GM18526 (cell line): ENCODE results near the gene ISCA1.

Experiments used
- POLR2A ChIP-seq: IDR thresholded peaks from 3 replicates; pipeline ENCODE4 v1.6.1; 2011; ENCODE audit not compliant: insufficient read length; ENCODE audit errors: extremely low read depth

Gene ISCA1

GRCh38 chr9:86253577-86253976 is 28.8 kb downstream of the ISCA1 start:
- no peak for TF ChIP-seq POLR2A

GRCh38 chr9:86252870-86253269 is 29.5 kb downstream of the ISCA1 start:
- no peak for TF ChIP-seq POLR2A

GRCh38 chr9:86250123-86250522 is 32.2 kb downstream of the ISCA1 start:
- no peak for TF ChIP-seq POLR2A

DNA sequence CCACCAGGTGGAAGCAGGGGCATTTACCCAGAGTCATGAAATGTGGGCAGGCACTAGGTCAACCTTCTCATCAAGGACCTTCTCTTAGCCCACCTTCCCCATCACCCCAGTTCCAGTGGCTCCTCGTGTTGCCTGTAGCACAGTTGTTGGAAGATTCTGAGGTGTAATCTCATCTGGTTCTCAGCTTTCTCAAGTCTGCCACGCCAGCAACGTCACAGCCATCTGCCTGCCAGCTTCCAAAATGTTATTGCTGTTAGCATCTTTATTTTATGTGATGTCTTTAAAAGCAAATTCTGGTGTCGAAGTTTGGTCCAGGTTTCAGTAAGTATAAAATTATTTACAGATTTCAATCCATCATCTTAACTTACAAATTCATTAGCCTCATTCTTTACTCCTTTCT is 33.6 kb downstream of the ISCA1 start:
- TF ChIP-seq POLR2A, result no peak

DNA sequence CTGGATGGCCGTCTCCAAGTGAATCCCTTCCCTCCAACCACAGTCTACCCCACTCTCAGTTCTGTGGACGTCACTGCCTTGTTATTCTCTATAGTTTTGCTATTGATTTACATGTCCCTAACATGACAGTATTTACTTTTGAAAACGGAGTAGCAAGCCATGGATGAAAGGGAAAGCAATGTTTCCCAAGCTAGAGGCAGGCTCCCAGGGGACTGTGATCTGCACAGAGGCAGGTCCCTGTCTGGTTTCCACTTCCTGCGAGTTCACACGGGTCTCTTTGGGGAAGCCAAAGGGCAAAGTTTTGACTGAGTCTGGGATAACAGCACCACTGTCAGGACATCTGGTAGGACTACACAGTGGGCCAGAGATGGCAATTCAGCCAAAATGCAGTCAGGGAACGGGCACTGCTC is 35.6 kb downstream of the ISCA1 start:
- no peak for TF ChIP-seq POLR2A

- no peak for TF ChIP-seq POLR2A
Measured at GRCh38 chr9:86242071-86242470, 40.3 kb downstream of the ISCA1 start.

DNA sequence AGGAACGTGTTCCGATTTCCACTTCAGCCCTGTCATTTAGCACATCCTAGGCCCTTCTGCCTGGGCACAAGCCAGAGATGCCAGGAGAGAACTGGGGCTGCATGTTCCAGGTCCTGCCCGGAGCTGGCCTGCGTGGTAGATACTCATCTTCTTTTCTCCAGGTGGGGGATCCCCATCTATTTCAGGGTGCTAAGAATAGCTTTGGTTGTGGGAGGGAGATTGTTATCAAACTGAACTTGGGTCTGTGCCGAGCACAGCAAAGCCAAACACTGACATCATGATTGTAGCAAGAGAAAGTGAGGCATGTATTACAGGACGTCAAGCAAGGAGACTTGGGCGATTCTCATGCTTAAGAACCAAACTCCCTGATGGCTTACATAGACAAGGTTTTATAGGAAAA is 41.1 kb downstream of the ISCA1 start:
- no peak for TF ChIP-seq POLR2A

GRCh38 chr9:86238861-86239770 is 43.2 kb downstream of the ISCA1 start:
- no peak for TF ChIP-seq POLR2A

GRCh38 chr9:86230858-86231257 is 51.5 kb downstream of the ISCA1 start:
- TF ChIP-seq POLR2A, result no peak

DNA sequence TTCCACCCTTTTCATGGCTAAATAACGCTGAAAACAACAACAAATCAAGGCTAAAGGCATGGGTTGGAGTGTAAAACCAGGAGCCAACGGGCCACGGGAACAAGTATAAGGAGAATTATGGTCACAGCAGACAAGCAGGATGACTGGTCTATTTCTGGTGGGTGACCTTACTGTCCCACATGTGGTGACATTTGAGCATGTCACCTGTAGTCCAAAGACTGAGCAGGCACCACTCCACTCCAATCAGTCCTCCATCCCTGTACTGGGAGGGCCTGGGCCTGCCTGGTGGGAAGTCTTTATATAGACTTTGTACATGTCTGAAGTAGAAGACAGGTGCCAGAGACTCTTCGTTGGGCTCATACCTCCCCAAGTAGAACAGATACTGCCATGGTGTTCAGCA is 59.7 kb downstream of the ISCA1 start:
- no peak for TF ChIP-seq POLR2A

DNA sequence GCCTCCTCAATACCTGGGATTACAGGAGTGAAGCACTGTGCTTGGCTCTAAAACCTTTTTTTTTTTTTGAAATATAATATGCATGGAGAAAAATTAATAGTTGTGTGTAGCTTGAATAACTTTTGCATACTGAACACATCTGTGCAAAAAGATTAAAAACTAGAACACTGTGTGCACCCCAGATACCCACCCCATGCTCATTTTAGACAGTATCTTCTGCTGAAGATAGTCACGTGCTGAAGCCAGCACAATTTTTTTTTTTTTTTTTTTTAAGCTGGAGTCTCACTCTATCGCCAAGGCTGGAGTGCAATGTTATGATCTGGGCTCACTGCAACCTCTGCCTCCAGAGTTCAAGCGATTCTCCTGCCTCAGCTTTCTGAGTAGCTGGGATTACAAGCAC is 62.7 kb downstream of the ISCA1 start:
- no peak for TF ChIP-seq POLR2A

DNA sequence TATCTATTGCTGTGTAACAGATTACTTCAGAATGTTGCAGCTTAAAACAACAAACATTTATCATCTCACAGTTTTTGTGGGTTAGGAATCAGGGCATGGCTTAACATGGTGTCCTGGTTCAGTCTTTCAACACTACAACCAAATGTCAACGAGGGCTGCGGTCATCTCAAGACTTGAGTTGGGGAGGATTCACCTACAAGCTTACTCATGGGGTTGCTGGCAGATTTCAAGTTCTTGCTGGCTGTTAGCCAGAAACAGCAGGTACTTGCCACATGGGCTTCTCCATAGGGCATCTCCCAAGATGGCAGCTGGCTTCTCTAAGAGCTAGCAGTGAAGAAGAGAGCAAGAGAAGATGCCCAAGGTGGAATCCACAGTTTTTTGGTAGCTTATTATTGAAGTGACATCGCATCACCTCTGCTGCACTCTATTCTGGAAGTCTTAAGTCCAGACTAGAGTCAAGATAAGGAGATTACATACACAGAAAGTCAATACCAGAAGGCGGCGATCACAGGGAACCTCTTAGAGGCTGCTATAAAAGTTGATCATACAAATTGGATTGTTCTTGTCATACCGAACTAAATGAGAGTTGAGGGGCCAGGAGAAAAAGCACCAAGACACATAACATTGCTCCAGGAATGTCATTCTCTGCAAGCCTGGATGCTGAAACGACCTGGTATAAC is 65.1 kb downstream of the ISCA1 start:
- TF ChIP-seq POLR2A, result no peak
